Measurements from ENCODE around the gene RAN. TPM values are rescaled to one million over a fixed set of nuclear protein-coding genes. Genes with fewer than 3 reads are reported as not detected.
A peak's percentile ranks its signal among the peaks of the same experiment; 100 is the strongest.
"Not testable (repeated sequence)": the region's sequence is repeated elsewhere in the genome, so short reads cannot be mapped to it uniquely, and the experiment has no call there.

Gene RAN
- 286 TPM for total RNA-seq

- peak; percentile 89 to 95 (median 92) for DNase-seq (ENCODE audit: low read depth in 2 of 3, low spot score in 2 of 3)
Observed at GRCh38 chr12:130871286-130872178, at the start of gene RAN. RAN (plus strand) TSS chr12:130872066; CDS start chr12:130872594, 528 bp downstream.

- DNase-seq (ENCODE audit: low read depth in 2 of 3, low spot score in 2 of 3): no peak
Observed at GRCh38 chr12:130825771-130826150, 46.1 kb upstream of the RAN start.

DNA sequence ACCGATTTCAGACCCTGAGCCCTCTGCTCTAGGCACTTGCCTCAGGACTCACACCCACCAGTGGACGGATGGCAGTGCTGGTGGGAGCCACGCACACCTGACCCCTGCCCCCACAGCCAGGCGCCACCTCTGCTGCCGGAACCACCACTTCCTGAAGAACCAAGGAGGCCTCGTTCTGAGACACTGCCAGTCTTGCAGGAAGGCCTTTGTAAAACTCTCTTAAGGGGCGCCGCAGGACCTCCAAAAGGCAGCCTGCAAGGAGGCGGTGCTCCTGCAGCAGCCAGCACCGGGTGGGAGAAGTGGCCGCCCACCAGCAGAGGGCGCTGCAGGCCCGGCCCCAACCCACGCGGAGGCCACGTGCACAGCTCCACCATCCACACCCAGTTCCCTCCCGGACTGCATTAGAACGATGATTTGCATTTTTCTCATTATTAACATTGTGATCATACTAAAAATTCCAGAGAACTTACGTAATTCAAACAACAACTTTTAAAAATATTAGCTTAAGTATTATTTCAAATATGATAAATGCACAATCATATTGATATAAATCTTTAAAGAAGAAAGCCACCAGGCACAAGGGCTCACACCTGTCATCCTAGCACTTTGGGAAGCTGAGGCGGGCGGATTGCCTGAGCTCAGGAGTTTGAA, 45.6 kb upstream of the RAN start:
- DNase-seq (ENCODE audit: low read depth in 2 of 3, low spot score in 2 of 3): peak; percentile 45 to 57 (median 53)

GRCh38 chr12:130827432-130827831, 44.4 kb upstream of the RAN start:
- no peak for DNase-seq (ENCODE audit: low read depth in 2 of 3, low spot score in 2 of 3)

DNA sequence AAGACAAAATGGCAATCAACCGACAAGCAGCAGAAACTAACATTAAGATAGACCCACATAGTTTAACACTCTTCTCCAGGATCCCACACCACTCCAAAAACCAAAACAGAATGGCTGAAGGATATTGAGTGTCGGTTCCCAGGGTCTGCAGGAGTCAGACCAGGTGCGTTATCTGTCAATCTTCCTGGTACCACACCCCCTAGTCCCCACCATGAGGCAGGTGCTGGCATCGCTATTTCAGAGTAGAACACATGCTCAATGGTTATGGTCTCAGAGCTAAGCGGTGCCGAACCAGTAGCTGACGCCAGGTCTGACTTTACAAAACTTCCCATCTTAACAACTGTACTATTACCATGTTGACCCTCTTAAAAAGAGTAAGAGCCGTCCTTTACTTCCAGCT, 43.0 kb upstream of the RAN start:
- DNase-seq (ENCODE audit: low read depth in 2 of 3, low spot score in 2 of 3): no peak

- no peak for DNase-seq (ENCODE audit: low read depth in 2 of 3, low spot score in 2 of 3)
Observed at GRCh38 chr12:130829391-130830245, 42.2 kb upstream of the RAN start.

DNA sequence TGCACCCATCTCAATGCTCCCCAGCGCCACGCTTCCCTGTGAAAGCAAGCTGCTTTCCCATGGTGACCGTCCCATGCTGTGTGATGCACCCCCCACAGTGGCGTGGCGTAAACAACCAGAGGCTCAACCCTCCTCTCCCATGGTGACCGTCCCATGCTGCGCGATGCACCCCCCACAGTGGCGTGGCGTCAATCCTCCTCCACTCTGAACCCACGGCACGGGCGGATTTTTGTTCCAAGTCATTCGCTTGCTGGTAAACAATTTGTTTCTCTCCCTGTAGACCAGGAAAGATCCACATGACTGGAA, 41.7 kb upstream of the RAN start:
- no peak for DNase-seq (ENCODE audit: low read depth in 2 of 3, low spot score in 2 of 3)

GRCh38 chr12:130831246-130831645, 40.6 kb upstream of the RAN start:
- no peak for DNase-seq (ENCODE audit: low read depth in 2 of 3, low spot score in 2 of 3)

DNA sequence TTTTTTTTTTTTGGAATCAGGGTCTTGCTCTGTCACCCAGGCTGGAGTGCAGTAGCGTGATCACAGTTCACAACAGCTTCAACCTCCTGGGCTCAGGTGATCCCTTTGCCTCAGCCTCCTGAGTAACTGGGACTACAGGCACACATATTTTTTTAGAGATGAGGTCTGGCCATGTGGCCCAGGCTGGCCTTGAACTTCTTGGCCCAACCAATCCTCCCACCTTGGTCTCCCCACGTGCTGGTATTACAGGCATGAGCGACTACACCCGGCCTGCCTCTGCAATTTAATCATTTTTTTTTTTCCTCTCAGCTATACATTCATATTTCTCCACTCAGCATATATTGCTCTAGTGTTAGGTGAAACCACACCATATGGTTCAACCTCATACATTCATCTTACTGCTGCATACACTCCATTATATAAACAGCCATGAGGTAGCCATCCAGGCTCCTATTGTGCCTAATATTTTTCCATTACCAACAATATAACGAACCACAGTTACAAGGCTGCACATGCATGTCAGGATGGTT, 39.9 kb upstream of the RAN start:
- no peak for DNase-seq (ENCODE audit: low read depth in 2 of 3, low spot score in 2 of 3)

GRCh38 chr12:130832561-130833209, 39.2 kb upstream of the RAN start:
- DNase-seq (ENCODE audit: low read depth in 2 of 3, low spot score in 2 of 3): peak in 1 of 3 donors; percentile 9

GRCh38 chr12:130835011-130835410, 36.9 kb upstream of the RAN start:
- peak in 1 of 3 donors; percentile 13 for DNase-seq (ENCODE audit: low read depth in 2 of 3, low spot score in 2 of 3)

- DNase-seq (ENCODE audit: low read depth in 2 of 3, low spot score in 2 of 3): no peak
Observed at GRCh38 chr12:130835436-130835835, 36.4 kb upstream of the RAN start.

DNA sequence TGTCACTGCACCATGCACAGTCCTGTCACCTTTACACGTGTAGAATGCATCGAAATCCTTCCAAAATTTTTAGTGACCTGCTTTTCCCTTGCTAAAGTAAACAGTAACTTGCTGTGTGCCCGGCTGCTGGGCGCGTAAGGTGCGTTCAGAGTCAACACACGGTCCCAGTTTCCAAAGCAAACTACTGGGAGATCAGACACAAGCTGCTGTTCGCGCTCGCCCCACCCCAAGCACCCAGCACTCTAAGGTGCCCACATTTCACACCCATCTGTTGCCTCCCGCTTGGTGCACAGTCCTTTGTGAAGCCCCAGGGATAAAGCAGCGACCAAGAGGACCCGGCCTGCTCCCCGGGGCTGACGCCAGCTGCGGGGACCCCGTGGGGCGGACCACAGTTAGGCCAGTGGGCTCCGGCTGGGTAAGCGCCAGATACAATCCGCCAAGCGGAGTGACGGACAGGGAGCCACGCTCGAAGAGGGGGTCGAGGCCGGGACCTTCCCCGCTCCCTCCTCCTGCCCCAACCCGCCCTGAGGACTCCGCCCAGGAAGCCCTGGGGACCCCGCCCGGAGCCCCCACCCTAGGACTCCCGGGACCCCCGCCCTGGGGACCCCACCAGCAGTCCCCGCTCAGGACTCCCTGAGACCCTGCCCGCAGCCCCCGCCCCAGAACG, 33.4 kb upstream of the RAN start:
- peak in 1 of 3 donors; percentile 29 for DNase-seq (ENCODE audit: low read depth in 2 of 3, low spot score in 2 of 3)

- DNase-seq (ENCODE audit: low read depth in 2 of 3, low spot score in 2 of 3): peak; percentile 79 to 84 (median 82)
Observed at GRCh38 chr12:130838951-130839769, 32.7 kb upstream of the RAN start, which contains the start of gene STX2. STX2 (minus strand) TSS chr12:130839250; CDS start chr12:130839099, 151 bp downstream.

- DNase-seq (ENCODE audit: low read depth in 2 of 3, low spot score in 2 of 3): no peak
Observed at GRCh38 chr12:130839770-130840404, 32.0 kb upstream of the RAN start.

DNA sequence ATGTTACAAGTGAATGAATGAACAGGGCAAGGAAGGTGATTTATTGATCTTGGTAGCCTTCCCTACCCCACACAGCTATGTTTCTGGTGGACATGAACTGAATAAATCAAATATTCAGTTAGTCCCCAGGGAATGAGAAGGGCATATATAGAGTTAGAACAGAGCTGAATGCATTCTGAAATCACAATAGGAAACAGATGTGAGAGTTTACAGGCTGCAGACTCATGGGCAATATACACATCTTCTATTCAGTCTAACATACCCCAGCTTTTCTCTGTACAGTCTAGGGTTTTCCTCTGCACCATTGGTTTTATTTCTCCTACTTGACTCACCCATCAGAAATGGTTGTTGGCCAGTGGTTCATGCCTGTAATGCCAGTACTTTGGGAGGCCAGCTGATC, 25.5 kb upstream of the RAN start:
- DNase-seq (ENCODE audit: low read depth in 2 of 3, low spot score in 2 of 3): no peak

GRCh38 chr12:130847112-130847511, 24.8 kb upstream of the RAN start:
- no peak for DNase-seq (ENCODE audit: low read depth in 2 of 3, low spot score in 2 of 3)

DNA sequence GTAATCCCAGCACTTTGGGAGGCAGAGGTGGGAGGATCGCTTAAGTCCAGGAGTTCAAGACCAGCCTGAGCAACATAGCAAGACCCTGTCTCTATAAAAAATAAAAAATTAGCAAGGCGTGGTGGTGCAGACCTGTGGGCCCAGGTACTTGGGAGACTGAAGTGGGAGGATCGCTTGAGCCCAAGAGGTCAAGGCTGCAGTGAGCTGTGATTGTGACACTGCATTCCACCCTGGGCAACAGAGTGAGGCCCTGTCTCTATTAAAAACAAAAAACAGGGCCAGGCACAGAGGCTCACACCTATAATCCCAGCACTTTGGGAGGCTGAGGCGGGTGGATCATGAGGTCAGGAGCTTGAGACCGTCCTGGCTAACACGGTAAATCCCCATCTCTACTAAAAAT, 23.8 kb upstream of the RAN start:
- not testable (repeated sequence) for DNase-seq (ENCODE audit: low read depth in 2 of 3, low spot score in 2 of 3)
